ENCODE results near the gene BHLHE41. TPM values are rescaled to one million over a fixed set of nuclear protein-coding genes. Genes with fewer than 3 reads are reported as not detected.

The BHLHE41 gene
- total RNA-seq, 1 experiment from 2014 or later, result 7.6 TPM

- no peak for TF ChIP-seq RORB (CRISPR knock-in tag; IDR thresholded peaks at IDR 0.05)
Observed at GRCh38 chr12:26135010-26135420, 10.2 kb upstream of the BHLHE41 start (continued).

- ATAC-seq, result no peak
- peaks cover 20% of the 10 kb centered on the region for H3K27me3 Mint-ChIP-seq (ENCODE audit: low read depth)
- no peak for DNase-seq (ENCODE audit: low spot score)
- no peak for TF ChIP-seq RELA (CRISPR knock-in tag; IDR thresholded peaks at IDR 0.05; ENCODE audit: borderline replicate concordance)
- TF ChIP-seq HMGA2 (CRISPR knock-in tag; IDR thresholded peaks at IDR 0.05), result no peak
- TF ChIP-seq ARID4B (CRISPR knock-in tag; IDR thresholded peaks at IDR 0.05; ENCODE audit: borderline replicate concordance), result no peak
- TF ChIP-seq E2F5 (CRISPR knock-in tag; IDR thresholded peaks at IDR 0.05), result no peak
- TF ChIP-seq NR3C1 (CRISPR knock-in tag; conservative IDR thresholded peaks at IDR 0.05; ENCODE audit: low read depth), result no peak
- no peak overlapping the region for H3K4me3 Mint-ChIP-seq
- H3K36me3 Mint-ChIP-seq, result no peaks in the 10 kb centered on the region
- H3K27ac Mint-ChIP-seq, result no peak overlapping the region
- H3K4me1 Mint-ChIP-seq, result peaks cover 26% of the 10 kb centered on the region
- ChIA-PET POLR2A (interaction anchor here (1.1 kb wide), 1 partner anchor 44 kb away, joined by 3 read pairs; no protein-coding TSS in a partner anchor), CTCF (no interaction called here)
- H3K9me3 Mint-ChIP-seq, result no peaks in the 10 kb centered on the region
Observed at GRCh38 chr12:26134540-26134939, 9.7 kb upstream of the BHLHE41 start.

GRCh38 chr12:26133521-26133920 is 8.7 kb upstream of the BHLHE41 start:
- Mint-ChIP-seq H3K9me3 (no peaks in the 10 kb centered on the region), H3K27ac (no peak overlapping the region), H3K27me3 (ENCODE audit: low read depth) (peaks cover 30% of the 10 kb centered on the region), H3K4me3 (no peak overlapping the region), H3K36me3 (no peaks in the 10 kb centered on the region), H3K4me1 (peaks cover 26% of the 10 kb centered on the region)
- ChIA-PET POLR2A (no interaction called here), CTCF (no interaction called here)
- DNase-seq (ENCODE audit: low spot score), result no peak
- no peak for ATAC-seq
- TF ChIP-seq ZNF232 (CRISPR knock-in tag; IDR thresholded peaks at IDR 0.05), result no peak
- TF ChIP-seq NR3C1 (CRISPR knock-in tag; conservative IDR thresholded peaks at IDR 0.05; ENCODE audit: low read depth), result no peak
- TF ChIP-seq ZNF396 (CRISPR knock-in tag; IDR thresholded peaks at IDR 0.05; ENCODE audit: borderline replicate concordance), result no peak
- TF ChIP-seq ELF4 (CRISPR knock-in tag; IDR thresholded peaks at IDR 0.05; ENCODE audit: low read depth), result no peak
- no peak for TF ChIP-seq ATF1 (CRISPR knock-in tag; IDR thresholded peaks at IDR 0.05)
- TF ChIP-seq HMGA2 (CRISPR knock-in tag; IDR thresholded peaks at IDR 0.05), result no peak
- TF ChIP-seq RORB (CRISPR knock-in tag; IDR thresholded peaks at IDR 0.05), result no peak
- no peak for TF ChIP-seq NFATC4 (CRISPR knock-in tag; IDR thresholded peaks at IDR 0.05)
- TF ChIP-seq NR1H2 (CRISPR knock-in tag; IDR thresholded peaks at IDR 0.05), result no peak
- TF ChIP-seq ZNF512 (CRISPR knock-in tag; IDR thresholded peaks at IDR 0.05; ENCODE audit: borderline replicate concordance), result no peak

- Mint-ChIP-seq H3K27me3 (ENCODE audit: low read depth) (peaks cover 37% of the 10 kb centered on the region), H3K4me3 (no peak overlapping the region), H3K27ac (no peak overlapping the region), H3K9me3 (no peaks in the 10 kb centered on the region), H3K4me1 (peaks cover 26% of the 10 kb centered on the region), H3K36me3 (no peaks in the 10 kb centered on the region)
- ChIA-PET POLR2A (no interaction called here), CTCF (no interaction called here)
- DNase-seq (ENCODE audit: low spot score) (no peak), ATAC-seq (no peak)
- TF ChIP-seq ZNF281 (CRISPR knock-in tag; IDR thresholded peaks at IDR 0.05) (no peak), MAX (CRISPR knock-in tag; IDR thresholded peaks at IDR 0.05) (no peak), NR1H2 (CRISPR knock-in tag; IDR thresholded peaks at IDR 0.05) (no peak), USF1 (CRISPR knock-in tag; IDR thresholded peaks at IDR 0.05) (no peak)
Observed at GRCh38 chr12:26132866-26133265, 8.0 kb upstream of the BHLHE41 start.

Data from WTC11 (cell line).